SK-N-SH treated with all-trans-retinoic acid at 6 μM for 48 hours (cell line): ENCODE measurements around the gene CASP5.

Experiments
- ATAC-seq: fragments of 200-7000 bp; cut with Tn5 transposase; 3 replicates; pipeline ENCODE4 v1.9.1; 2020; ENCODE audit warnings: mild to moderate bottlenecking, moderate library complexity
- ISL1 ChIP-seq: fragments of 250-450 bp; sonication (Bioruptor Pico); IDR thresholded peaks from 2 replicates; pipeline ENCODE4 v2.1.2; 2022; ENCODE audit warnings: mild to moderate bottlenecking, moderate library complexity
- OSR1 ChIP-seq: fragments of 250-450 bp; sonication (Bioruptor Pico); IDR thresholded peaks from 2 replicates; pipeline ENCODE4 v1.8.0; 2022; ENCODE audit warnings: moderate library complexity, mild to moderate bottlenecking, inconsistent platforms
- PPARA ChIP-seq: fragments of 250-450 bp; sonication (Bioruptor Pico); IDR thresholded peaks from 2 replicates; pipeline ENCODE4 v1.5.0; 2020; ENCODE audit warnings: mild to moderate bottlenecking, borderline replicate concordance
- SNAI2 ChIP-seq: fragments of 250-450 bp; sonication (Bioruptor Pico); IDR thresholded peaks from 2 replicates; pipeline ENCODE4 v1.5.0; 2020; ENCODE audit warnings: mild to moderate bottlenecking, moderate library complexity
- TCF4 ChIP-seq: fragments of 250-450 bp; sonication (Bioruptor Pico); IDR thresholded peaks from 2 replicates; pipeline ENCODE4 v1.8.0; 2021; ENCODE audit warnings: mild to moderate bottlenecking, moderate library complexity, borderline replicate concordance
- TOX ChIP-seq: fragments of 250-450 bp; sonication (Bioruptor Pico); IDR thresholded peaks from 2 replicates; pipeline ENCODE4 v1.8.0; 2021; ENCODE audit warnings: mild to moderate bottlenecking, moderate library complexity, borderline replicate concordance
- ZFP30 ChIP-seq: fragments of 450-650 bp; formaldehyde crosslinking; IDR thresholded peaks from 2 replicates; pipeline ENCODE4 v1.5.0; 2022; ENCODE audit warnings: mild to moderate bottlenecking, moderate library complexity
- ZNF565 ChIP-seq: fragments of 450-650 bp; formaldehyde crosslinking; conservative IDR thresholded peaks from 2 replicates; pipeline ENCODE4 v1.5.0; 2020; ENCODE audit warnings: low read depth, mild to moderate bottlenecking, moderate library complexity
- ZNF70 ChIP-seq: fragments of 450-650 bp; formaldehyde crosslinking; IDR thresholded peaks from 2 replicates; pipeline ENCODE4 v1.5.0; 2020; ENCODE audit warnings: mild to moderate bottlenecking, moderate library complexity
- ZNF8 ChIP-seq: fragments of 450-650 bp; formaldehyde crosslinking; IDR thresholded peaks from 2 replicates; pipeline ENCODE4 v1.5.0; 2020; ENCODE audit warnings: mild to moderate bottlenecking, moderate library complexity
- TF ChIP-seq, protein P1 (sequence below): fragments of 250-450 bp; sonication (Bioruptor Pico); IDR thresholded peaks from 2 replicates; pipeline ENCODE4 v1.8.0; 2021; ENCODE audit warnings: low read depth, mild to moderate bottlenecking, moderate library complexity, borderline replicate concordance
- TF ChIP-seq, protein P2 (sequence below): fragments of 250-450 bp; sonication (Bioruptor Pico); IDR thresholded peaks from 2 replicates; pipeline ENCODE4 v1.5.1; 2021; ENCODE audit warnings: mild to moderate bottlenecking, moderate library complexity
- TF ChIP-seq, protein P3 (sequence below): fragments of 250-450 bp; sonication (Bioruptor Pico); IDR thresholded peaks from 2 replicates; pipeline ENCODE4 v1.8.0; 2020; ENCODE audit warnings: mild to moderate bottlenecking, moderate library complexity, borderline replicate concordance
- TF ChIP-seq, protein P4 (sequence below): fragments of 250-450 bp; sonication (Bioruptor Pico); IDR thresholded peaks from 2 replicates; pipeline ENCODE4 v1.5.0; 2020; ENCODE audit warnings: mild to moderate bottlenecking, moderate library complexity

Gene CASP5

DNA sequence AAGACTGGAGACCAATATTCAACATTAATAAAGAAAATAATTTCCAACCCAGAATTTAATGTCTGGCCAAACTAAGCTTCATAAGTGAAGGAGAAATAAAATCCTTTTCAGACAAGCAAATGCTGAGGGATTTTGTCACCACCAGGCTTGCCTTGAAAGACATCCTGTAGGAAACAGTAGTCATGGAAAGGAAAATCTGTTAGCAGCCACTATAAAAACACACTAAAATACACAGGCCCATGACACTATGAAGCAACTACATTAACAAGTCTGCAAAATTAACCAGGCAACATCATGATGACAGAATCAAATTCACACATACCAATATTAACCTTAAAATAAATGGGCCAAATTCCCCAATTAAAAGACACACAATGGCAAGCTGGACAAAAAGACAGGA lies 52.2 kb downstream of the CASP5 start (continued):
- TF ChIP-seq OSR1 (CRISPR knock-in tag): no peak

DNA sequence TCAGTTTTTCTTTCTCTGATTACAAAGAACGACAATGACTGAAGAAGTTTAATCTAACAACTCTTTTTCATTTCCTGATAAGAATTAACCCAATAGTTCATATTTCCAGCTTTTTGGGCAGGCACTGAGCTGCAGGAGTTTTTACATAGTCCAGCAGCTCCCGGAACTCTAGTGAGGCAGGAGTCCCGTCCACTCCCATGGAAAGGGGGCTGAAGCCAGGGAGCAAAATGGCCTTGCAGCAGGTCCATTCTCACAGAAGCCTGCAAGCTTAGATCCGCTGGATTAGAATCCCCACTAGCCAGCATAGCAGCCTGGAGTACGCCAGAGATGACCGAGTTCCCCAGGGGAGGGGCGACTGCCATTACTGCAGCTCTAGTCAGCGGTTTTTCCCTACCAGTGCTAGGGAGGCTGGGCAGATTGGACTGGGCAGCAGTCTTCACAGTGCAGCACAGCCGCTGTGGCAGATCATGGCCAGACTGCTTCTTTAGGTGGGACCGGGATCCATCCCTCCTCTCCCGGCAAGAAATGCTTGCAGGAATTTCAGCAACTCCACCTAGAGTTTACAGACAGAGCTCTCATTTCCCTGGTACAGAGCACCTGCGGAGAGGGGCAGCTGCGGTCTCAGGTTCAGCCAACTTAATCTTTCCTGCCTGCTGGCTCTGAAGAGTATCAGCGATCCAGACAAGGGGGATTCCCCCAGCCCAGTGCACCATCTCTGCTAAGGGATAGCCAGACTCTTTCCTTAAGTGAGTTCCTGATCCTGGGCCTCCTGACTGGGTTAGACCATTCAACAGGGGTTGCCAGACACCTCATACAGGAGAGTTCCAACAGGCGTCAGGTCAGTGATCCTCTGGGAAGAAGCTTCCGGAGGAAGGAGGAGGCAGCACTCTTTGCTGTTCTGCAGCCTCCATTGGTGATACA lies 53.9 kb downstream of the CASP5 start:
- TF ChIP-seq ZNF565 (CRISPR knock-in tag) (no peak), ZNF8 (CRISPR knock-in tag) (no peak)
- TF ChIP-seq, protein P1, sequence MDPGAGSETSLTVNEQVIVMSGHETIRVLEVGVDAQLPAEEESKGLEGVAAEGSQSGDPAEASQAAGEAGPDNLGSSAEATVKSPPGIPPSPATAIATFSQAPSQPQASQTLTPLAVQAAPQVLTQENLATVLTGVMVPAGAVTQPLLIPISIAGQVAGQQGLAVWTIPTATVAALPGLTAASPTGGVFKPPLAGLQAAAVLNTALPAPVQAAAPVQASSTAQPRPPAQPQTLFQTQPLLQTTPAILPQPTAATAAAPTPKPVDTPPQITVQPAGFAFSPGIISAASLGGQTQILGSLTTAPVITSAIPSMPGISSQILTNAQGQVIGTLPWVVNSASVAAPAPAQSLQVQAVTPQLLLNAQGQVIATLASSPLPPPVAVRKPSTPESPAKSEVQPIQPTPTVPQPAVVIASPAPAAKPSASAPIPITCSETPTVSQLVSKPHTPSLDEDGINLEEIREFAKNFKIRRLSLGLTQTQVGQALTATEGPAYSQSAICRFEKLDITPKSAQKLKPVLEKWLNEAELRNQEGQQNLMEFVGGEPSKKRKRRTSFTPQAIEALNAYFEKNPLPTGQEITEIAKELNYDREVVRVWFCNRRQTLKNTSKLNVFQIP (CRISPR knock-in tag): no peak
- TF ChIP-seq, protein P2, sequence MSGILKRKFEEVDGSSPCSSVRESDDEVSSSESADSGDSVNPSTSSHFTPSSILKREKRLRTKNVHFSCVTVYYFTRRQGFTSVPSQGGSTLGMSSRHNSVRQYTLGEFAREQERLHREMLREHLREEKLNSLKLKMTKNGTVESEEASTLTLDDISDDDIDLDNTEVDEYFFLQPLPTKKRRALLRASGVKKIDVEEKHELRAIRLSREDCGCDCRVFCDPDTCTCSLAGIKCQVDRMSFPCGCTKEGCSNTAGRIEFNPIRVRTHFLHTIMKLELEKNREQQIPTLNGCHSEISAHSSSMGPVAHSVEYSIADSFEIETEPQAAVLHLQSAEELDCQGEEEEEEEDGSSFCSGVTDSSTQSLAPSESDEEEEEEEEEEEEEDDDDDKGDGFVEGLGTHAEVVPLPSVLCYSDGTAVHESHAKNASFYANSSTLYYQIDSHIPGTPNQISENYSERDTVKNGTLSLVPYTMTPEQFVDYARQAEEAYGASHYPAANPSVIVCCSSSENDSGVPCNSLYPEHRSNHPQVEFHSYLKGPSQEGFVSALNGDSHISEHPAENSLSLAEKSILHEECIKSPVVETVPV (CRISPR knock-in tag): no peak
- TF ChIP-seq, protein P3, sequence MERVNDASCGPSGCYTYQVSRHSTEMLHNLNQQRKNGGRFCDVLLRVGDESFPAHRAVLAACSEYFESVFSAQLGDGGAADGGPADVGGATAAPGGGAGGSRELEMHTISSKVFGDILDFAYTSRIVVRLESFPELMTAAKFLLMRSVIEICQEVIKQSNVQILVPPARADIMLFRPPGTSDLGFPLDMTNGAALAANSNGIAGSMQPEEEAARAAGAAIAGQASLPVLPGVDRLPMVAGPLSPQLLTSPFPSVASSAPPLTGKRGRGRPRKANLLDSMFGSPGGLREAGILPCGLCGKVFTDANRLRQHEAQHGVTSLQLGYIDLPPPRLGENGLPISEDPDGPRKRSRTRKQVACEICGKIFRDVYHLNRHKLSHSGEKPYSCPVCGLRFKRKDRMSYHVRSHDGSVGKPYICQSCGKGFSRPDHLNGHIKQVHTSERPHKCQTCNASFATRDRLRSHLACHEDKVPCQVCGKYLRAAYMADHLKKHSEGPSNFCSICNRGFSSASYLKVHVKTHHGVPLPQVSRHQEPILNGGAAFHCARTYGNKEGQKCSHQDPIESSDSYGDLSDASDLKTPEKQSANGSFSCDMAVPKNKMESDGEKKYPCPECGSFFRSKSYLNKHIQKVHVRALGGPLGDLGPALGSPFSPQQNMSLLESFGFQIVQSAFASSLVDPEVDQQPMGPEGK (CRISPR knock-in tag): no peak
- TF ChIP-seq, all 23 proteins: peak for 0
- ATAC-seq: peak; percentile 67

DNA sequence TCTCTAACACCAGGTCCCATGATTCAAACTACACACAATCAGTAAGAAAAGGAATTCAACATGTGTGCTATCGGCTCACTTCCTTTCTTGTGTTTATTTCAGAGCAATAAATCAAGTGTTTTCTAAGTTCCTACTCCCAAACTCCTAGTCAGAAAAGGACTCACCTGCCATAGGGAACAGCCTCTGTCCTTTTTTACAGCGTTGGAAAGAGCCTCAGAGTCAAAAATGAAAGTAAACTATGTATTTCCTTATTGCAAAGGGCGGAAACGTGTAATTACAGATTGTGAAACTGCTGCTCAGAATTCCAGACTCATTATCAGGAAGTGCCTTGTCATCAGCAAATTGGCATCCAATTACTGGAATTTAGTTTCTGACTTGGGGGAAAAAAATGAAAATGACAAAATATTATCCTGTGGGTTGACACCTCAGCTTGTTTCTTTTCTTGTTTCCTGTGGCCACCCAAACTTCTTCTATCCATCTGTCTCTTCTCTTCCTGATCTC lies 54.6 kb downstream of the CASP5 start, which contains the start of gene CASP4:
Gene CASP4, minus strand, starts transcription at position 220 of the 501 bp plus-strand sequence. Its CDS starts 49 bp downstream, at position 171.
- ATAC-seq: peak; percentile 85
- TF ChIP-seq SNAI2 (CRISPR knock-in tag) (no peak), PPARA (CRISPR knock-in tag) (no peak), ZNF8 (CRISPR knock-in tag) (no peak), ZNF70 (CRISPR knock-in tag) (no peak), OSR1 (CRISPR knock-in tag) (no peak), ISL1 (CRISPR knock-in tag) (no peak)
- TF ChIP-seq, protein P4, sequence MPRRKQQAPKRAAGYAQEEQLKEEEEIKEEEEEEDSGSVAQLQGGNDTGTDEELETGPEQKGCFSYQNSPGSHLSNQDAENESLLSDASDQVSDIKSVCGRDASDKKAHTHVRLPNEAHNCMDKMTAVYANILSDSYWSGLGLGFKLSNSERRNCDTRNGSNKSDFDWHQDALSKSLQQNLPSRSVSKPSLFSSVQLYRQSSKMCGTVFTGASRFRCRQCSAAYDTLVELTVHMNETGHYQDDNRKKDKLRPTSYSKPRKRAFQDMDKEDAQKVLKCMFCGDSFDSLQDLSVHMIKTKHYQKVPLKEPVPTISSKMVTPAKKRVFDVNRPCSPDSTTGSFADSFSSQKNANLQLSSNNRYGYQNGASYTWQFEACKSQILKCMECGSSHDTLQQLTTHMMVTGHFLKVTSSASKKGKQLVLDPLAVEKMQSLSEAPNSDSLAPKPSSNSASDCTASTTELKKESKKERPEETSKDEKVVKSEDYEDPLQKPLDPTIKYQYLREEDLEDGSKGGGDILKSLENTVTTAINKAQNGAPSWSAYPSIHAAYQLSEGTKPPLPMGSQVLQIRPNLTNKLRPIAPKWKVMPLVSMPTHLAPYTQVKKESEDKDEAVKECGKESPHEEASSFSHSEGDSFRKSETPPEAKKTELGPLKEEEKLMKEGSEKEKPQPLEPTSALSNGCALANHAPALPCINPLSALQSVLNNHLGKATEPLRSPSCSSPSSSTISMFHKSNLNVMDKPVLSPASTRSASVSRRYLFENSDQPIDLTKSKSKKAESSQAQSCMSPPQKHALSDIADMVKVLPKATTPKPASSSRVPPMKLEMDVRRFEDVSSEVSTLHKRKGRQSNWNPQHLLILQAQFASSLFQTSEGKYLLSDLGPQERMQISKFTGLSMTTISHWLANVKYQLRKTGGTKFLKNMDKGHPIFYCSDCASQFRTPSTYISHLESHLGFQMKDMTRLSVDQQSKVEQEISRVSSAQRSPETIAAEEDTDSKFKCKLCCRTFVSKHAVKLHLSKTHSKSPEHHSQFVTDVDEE (CRISPR knock-in tag): no peak
- TF ChIP-seq, protein P1 (CRISPR knock-in tag): no peak

DNA sequence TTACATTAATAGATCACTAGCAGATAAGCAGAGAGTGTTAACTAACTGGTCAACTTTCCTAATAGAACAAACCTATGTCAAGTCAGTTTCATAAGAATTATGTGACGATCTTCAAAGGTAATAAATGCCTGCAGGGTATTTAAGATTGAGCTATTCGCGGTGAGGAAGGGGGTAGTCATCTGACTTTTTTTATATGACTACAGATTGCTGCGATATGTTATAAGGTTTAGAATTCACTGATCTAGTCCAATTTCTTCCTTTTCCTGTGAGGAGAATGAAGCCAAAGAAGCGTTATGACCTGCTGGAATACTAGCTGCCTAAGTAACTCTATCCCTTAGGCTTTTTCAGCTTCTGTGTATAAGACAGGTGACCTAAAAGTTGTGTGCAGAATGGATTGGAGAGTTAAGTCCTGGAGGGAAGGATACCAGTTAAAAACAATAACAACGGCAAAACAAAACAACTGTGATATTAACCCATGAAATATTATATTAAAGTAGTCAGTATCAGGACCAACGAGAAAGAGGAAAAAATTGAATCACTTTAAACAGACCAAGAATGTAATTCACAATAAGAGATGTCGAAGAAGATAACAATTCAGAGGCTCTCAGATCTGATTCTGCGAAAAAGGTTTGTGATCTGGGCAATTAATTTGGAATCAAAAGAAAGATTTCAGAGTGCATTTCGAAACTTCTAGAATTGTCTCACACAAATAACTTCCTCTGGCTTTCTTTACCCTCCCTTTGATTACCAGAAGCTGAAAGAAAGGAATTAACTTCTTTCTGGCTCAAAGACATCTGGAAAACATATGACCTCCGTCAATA lies 55.2 kb downstream of the CASP5 start:
- TF ChIP-seq ZFP30 (CRISPR knock-in tag) (no peak), TOX (no peak), TCF4 (CRISPR knock-in tag) (peak; percentile 62; the same call in 1 of the 2 replicates)
- peak; percentile 42; the same call in 2 of the 3 replicates for ATAC-seq
